Astrocyte of the cerebellum (primary cell): Measurements from ENCODE around the gene NPRL2.
A peak's percentile ranks its signal among the peaks of the same experiment; 100 is the strongest.

ENCODE experiments used
- DNase-seq: peaks from one replicate; pipeline ENCODE4 v3.0.0-alpha.2; 2011; ENCODE audit warnings: low read depth
- H3K4me3 ChIP-seq: 2 replicates; pipeline ENCODE4 v1.5.1; 2011; ENCODE audit warnings: mild to moderate bottlenecking, low read depth, low read length, moderate library complexity
- in situ Hi-C: cut with HindIII; loops from 2 replicates; pipeline ENCODE4 v1.10.0; 2017; ENCODE audit warnings: low sequenced_read_pairs
- TF ChIP-seq, protein P1 (sequence below): IDR thresholded peaks from 2 replicates; pipeline ENCODE4 v1.5.1; 2012; ENCODE audit warnings: low read length, low read depth, moderate library complexity, mild to moderate bottlenecking; ENCODE audit errors: missing control alignments

NPRL2 gene

DNA sequence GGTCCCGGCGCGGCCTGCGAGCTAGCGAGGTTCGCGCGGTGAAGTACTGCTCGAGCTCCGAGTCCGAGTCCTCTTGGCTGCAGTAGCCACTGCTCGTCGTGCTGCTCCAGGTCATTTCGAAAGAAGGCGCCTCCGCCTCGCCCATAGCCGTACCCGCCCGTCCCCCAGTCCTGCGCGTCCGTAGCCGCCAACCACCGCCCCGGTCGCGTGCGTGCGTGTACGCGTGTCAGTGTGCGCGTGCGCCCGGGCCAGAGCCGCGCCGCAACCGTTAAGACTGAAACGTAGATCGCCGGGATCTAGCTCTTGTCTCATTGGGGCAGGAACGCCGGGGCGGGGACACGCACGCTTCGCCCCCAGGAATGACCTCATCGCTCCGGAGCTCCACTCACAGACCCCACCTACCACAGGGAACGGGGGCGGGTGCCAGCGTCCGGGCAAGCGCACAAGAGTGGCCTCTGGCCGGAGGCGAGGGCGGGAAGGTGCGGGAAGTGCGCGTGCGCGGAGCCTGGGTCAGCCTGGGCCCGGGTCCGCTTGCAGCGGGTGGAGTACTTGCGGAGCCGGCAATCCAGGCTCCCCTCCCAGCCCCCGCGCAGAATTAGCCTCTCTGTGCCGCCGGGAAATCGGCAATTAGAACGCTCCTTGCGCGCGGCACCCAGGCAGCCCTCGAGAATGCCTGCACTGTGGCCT lies 13.3 kb downstream of the NPRL2 start:
- in situ Hi-C loops, result no loop called here
- DNase-seq, result peak; percentile 98
- TF ChIP-seq, protein P1, sequence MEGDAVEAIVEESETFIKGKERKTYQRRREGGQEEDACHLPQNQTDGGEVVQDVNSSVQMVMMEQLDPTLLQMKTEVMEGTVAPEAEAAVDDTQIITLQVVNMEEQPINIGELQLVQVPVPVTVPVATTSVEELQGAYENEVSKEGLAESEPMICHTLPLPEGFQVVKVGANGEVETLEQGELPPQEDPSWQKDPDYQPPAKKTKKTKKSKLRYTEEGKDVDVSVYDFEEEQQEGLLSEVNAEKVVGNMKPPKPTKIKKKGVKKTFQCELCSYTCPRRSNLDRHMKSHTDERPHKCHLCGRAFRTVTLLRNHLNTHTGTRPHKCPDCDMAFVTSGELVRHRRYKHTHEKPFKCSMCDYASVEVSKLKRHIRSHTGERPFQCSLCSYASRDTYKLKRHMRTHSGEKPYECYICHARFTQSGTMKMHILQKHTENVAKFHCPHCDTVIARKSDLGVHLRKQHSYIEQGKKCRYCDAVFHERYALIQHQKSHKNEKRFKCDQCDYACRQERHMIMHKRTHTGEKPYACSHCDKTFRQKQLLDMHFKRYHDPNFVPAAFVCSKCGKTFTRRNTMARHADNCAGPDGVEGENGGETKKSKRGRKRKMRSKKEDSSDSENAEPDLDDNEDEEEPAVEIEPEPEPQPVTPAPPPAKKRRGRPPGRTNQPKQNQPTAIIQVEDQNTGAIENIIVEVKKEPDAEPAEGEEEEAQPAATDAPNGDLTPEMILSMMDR, result no peak
- peak overlapping the region; percentile 74 for H3K4me3 ChIP-seq

DNA sequence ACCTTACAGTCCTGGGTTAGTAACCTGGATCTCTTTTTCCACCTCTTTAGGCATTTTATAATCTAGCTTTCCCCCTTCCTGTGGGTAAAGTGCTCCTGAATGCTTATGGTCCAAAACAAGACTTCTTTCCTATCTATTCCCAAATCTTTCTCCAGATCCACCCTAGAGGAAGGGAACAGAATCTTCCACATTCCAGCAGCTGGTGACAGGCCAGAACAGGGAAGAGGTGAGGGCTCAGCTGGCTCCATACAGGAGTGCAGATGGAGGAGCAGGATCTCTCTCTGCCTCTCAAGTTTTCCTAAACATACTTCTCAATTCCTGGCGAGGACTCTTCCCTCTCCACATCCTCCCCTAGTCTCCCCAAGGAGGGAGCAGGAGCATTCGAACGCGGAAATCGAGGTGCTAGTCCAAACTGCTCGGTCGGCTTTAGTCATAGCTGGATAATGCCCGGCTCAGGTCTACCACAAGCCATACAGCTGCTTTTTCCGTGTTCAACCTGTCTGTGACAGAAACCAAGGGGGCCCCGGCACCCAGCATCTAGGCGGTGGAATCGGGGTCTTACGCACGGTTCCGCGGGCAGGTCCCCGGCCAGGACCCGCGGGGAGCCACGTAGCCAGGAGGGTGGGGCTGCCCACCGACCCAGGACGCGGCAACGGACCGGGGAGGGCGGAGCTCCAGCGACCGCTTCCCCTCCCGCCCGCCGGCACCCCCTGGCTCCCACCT lies 14.0 kb downstream of the NPRL2 start:
- no peak for DNase-seq
- H3K4me3 ChIP-seq, result peak overlapping the region; percentile 74
- in situ Hi-C loops, result no loop called here
- TF ChIP-seq, protein P1, result no peak

DNA sequence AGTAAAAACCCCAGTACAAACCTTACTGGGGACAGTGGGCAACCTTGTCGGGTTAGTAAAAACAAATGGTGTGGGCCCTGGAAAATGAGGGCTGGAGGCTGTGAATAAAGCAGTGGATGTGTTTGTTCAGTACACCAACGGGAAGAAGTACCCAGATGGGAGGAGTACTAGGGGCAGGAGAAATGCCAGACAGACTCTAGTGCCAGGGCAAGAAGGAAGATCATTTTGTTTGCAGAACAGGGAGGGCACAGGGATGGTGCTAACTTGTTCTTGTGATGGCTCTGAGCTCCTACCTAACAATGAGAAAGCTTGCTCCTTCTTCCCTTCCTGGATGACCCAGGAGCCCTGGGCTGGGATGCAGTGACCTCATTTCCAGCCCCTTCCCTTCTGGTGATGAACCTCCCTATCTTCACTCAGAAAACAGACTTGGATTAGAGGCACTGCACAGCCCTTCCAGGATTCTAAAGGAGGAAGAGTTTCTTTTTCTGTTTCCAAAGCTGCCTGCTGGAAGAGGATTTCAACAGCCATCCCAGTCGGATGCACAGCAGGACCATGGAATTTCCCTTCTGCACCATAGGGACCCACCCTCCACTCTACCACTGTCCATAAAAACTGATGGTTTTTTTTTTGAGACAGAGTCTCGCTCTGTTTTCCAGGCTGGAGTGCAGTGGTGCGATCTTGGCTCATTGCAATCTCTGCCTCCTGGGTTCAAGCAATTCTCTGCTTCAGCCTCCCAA lies 16.1 kb downstream of the NPRL2 start:
- in situ Hi-C loops, result loop anchor here (5.0 kb wide), 1 partner anchor 203 kb away; no protein-coding TSS in a partner anchor
- H3K4me3 ChIP-seq, result no peak overlapping the region

DNA sequence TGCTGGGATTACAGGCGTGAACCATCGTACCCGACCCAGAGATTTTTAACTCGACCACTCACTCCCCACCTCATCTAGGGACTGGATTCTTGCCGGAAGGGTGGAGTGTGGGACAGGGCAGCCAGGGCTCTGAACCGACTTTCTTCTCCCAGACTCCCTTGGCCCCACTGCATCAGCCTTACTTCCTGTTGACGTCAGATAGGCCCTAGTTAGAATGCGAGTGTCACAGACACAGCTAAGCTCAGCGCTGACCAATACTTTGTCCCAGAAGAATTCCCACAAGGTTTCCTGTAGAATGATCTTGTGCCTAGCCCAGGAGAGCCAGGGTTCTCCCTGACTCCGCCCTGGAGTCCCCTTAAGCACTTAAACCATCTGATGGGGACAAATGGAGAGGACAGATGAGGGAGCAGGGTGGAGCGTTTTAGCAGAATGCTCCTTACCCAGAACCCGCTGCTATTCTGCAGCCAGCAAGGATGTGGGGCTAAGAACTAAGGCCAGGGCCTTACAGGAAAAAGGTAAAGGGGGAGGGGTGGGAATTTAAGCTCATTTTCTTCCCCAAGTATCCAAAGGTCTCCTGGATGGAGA lies 16.7 kb downstream of the NPRL2 start:
- TF ChIP-seq, protein P1, result no peak
- in situ Hi-C loops, result loop anchor here (5.0 kb wide), 1 partner anchor 203 kb away; no protein-coding TSS in a partner anchor

More for the DNA sequence above, 16.1 kb downstream of the NPRL2 start:
- TF ChIP-seq, protein P1, result no peak
- DNase-seq, result no peak

DNA sequence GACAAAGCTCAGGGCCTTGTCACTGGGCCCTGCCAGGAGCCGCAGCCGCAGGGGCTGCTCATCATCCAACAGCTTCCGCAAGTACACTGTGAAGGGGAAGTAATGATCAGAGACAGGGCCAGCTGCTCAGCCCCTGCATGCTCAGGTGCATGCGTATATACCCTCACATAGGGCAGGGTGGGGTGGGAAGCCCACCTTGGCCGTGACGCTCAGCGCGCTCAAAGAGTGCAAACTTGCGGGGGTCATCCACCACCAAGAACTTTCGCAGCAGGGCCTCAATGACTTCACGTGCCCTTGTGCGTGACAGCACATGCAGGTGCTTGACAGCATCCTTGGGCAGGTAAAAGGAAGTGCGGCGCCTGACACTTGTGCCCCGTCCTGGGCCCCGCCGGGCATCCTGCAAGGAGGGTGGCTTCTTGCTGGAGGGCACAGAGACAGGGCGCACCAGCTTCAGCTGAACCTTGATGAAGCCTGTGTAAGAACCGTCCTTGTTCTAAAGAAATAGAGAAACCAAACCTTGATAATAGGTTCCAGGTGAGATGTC lies 19.1 kb downstream of the NPRL2 start:
- in situ Hi-C loops, result loop anchor here (5.0 kb wide), 1 partner anchor 206 kb away; no protein-coding TSS in a partner anchor

More for the DNA sequence above, 16.7 kb downstream of the NPRL2 start:
- no peak overlapping the region for H3K4me3 ChIP-seq
- DNase-seq, result no peak

More for the DNA sequence above, 19.1 kb downstream of the NPRL2 start:
- DNase-seq, result no peak
- TF ChIP-seq, protein P1, result no peak
- no peak overlapping the region for H3K4me3 ChIP-seq
